H1 (cell line): ENCODE results near the gene MYRF. TPM values are rescaled to one million over a fixed set of nuclear protein-coding genes. Genes with fewer than 3 reads are reported as not detected.

Experiments
- CTCF ChIA-PET: fragments of 300-600 bp; sonication (Branson Sonifier 250); formaldehyde crosslinking; loops from one replicate; lab custom pipeline; 2021; ENCODE audit not compliant: partially characterized antibody; lab: Charles Lee
- POLR2A ChIA-PET: fragments of 300-600 bp; sonication (Branson Sonifier 250); formaldehyde crosslinking; loops from one replicate; lab custom pipeline; 2021; ENCODE audit warnings: inconsistent platforms; ENCODE audit not compliant: partially characterized antibody; lab: Charles Lee
- DNase-seq, 2 experiments: peaks; one replicate each; pipeline versions ENCODE4 v3.0.0 to v3.0.0-alpha.2; 2010 to 2022; ENCODE audit warnings: low spot score in 2 of 2, low read depth in 1 of 2, mixed read lengths in 1 of 2
- FAIRE-seq: peaks from 2 replicates; lab custom pipeline; 2011; peaks lifted over from hg19 to GRCh38; lab: Jason Lieb, UNC
- H2AFZ ChIP-seq: 2 replicates; pipeline ENCODE4 v1.8.1; 2012; ENCODE audit warnings: low read length, inconsistent platforms
- H2AK5ac ChIP-seq: 2 replicates; pipeline ENCODE4 v1.6.1; 2013; ENCODE audit warnings: low read depth, low read length
- H2BK120ac ChIP-seq: replicated peaks from 2 replicates; pipeline ENCODE3; 2013; ENCODE audit warnings: low read depth, low read length, inconsistent platforms
- H2BK12ac ChIP-seq: 2 replicates; pipeline ENCODE4 v1.6.1; 2013; ENCODE audit warnings: low read depth, low read length
- H2BK15ac ChIP-seq: 2 replicates; pipeline ENCODE4 v1.6.1; 2013; ENCODE audit warnings: low read length
- H2BK20ac ChIP-seq: 2 replicates; pipeline ENCODE4 v1.6.1; 2013; ENCODE audit warnings: low read length
- H2BK5ac ChIP-seq: 2 replicates; pipeline ENCODE4 v1.6.1; 2013; ENCODE audit warnings: low read depth, low read length
- H3K14ac ChIP-seq: 2 replicates; pipeline ENCODE4 v1.6.1; 2013; ENCODE audit warnings: inconsistent platforms; ENCODE audit not compliant: insufficient read length
- H3K18ac ChIP-seq: 2 replicates; pipeline ENCODE4 v1.6.1; 2013; ENCODE audit warnings: low read length; ENCODE audit errors: extremely low read depth
- H3K23ac ChIP-seq: 2 replicates; pipeline ENCODE4 v1.6.1; 2013; ENCODE audit warnings: inconsistent platforms; ENCODE audit not compliant: insufficient read length
- H3K23me2 ChIP-seq: 2 replicates; pipeline ENCODE4 v1.6.1; 2013; ENCODE audit warnings: low read depth, low read length
- H3K27ac ChIP-seq: 2 replicates; pipeline ENCODE4 v1.6.1; 2011; ENCODE audit warnings: low read depth, low read length, inconsistent platforms
- H3K27me3 ChIP-seq, 4 experiments: replicated peaks in 1 of 4; 1 replicate in 1 of 4; 2 replicates in 3 of 4; pipeline versions ENCODE4 v1.6.1 to v1.8.1; 2011 to 2013; ENCODE audit warnings: low read length in 3 of 4, mild to moderate bottlenecking in 3 of 4, inconsistent platforms in 2 of 4, mixed read lengths in 2 of 4, moderate library complexity in 1 of 4; ENCODE audit not compliant: control insufficient read depth in 3 of 4, insufficient read depth in 3 of 4; ENCODE audit errors: extremely low read depth in 1 of 4
- H3K36me3 ChIP-seq, 4 experiments: 2 replicates each; pipeline versions ENCODE4 v1.6.1 to v1.8.1; 2011 to 2013; ENCODE audit warnings: mild to moderate bottlenecking in 4 of 4, low read length in 3 of 4, moderate library complexity in 2 of 4, control low read depth in 1 of 4, inconsistent platforms in 1 of 4; ENCODE audit not compliant: insufficient read depth in 4 of 4, control insufficient read depth in 2 of 4
- H3K4ac ChIP-seq: replicated peaks from 2 replicates; pipeline ENCODE3; 2013; ENCODE audit warnings: low read length, low read depth, mixed read lengths, inconsistent platforms; ENCODE audit not compliant: insufficient read length
- H3K4me1 ChIP-seq, 4 experiments: replicated peaks in 1 of 4; 1 replicate in 1 of 4; 2 replicates in 3 of 4; pipeline versions ENCODE4 v1.6.1 to v1.8.1; 2011 to 2013; ENCODE audit warnings: low read length in 3 of 4, inconsistent platforms in 2 of 4, mixed read lengths in 1 of 4; ENCODE audit not compliant: insufficient read depth in 4 of 4, control insufficient read depth in 3 of 4
- H3K4me2 ChIP-seq, 2 experiments: 2 replicates each; pipeline versions ENCODE4 v1.6.1 to v1.8.1; 2011 to 2013; ENCODE audit warnings: low read depth in 2 of 2, low read length in 2 of 2, control low read depth in 1 of 2, inconsistent platforms in 1 of 2, mild to moderate bottlenecking in 1 of 2; ENCODE audit not compliant: insufficient read depth in 1 of 2
- H3K4me3 ChIP-seq, 4 experiments: fragments of 200-600, 300-600 bp in 1 of 4; sonication (generic), shearing (Covaris generic), sonication (Bioruptor Twin) in 1 of 4; 2 replicates each; pipeline versions ENCODE4 v1.5.1 to v1.8.1; 2011 to 2016; ENCODE audit warnings: low read length in 4 of 4, low read depth in 3 of 4, control low read depth in 2 of 4, inconsistent platforms in 2 of 4, mild to moderate bottlenecking in 2 of 4, mixed read lengths in 1 of 4, moderate library complexity in 1 of 4; ENCODE audit not compliant: insufficient read depth in 2 of 4; ENCODE audit errors: extremely low read depth in 1 of 4
- H3K56ac ChIP-seq: replicated peaks from 2 replicates; pipeline ENCODE3; 2013; ENCODE audit warnings: low read depth, mild to moderate bottlenecking, mixed read lengths, low read length, inconsistent platforms; ENCODE audit not compliant: insufficient read length
- H3K79me1 ChIP-seq: 2 replicates; pipeline ENCODE4 v1.6.1; 2013; ENCODE audit warnings: low read depth, low read length, control low read depth
- H3K79me2 ChIP-seq, 2 experiments: 2 replicates each; pipeline versions ENCODE4 v1.6.1 to v1.8.1; 2012 to 2013; ENCODE audit warnings: low read length in 2 of 2, mild to moderate bottlenecking in 2 of 2, inconsistent platforms in 1 of 2; ENCODE audit not compliant: insufficient read depth in 2 of 2, control insufficient read depth in 1 of 2
- H3K9ac ChIP-seq, 4 experiments: replicated peaks in 1 of 4; 1 replicate in 1 of 4; 2 replicates in 3 of 4; pipeline versions ENCODE4 v1.6.1 to v1.8.1; 2011 to 2013; ENCODE audit warnings: low read depth in 3 of 4, low read length in 3 of 4, control low read depth in 2 of 4, mild to moderate bottlenecking in 2 of 4, moderate library complexity in 2 of 4, inconsistent platforms in 1 of 4; ENCODE audit errors: extremely low read depth in 1 of 4
- H3K9me3 ChIP-seq, 2 experiments: 2 replicates each; pipeline versions ENCODE4 v1.6.1 to v1.8.1; 2012 to 2013; ENCODE audit warnings: mild to moderate bottlenecking in 2 of 2, moderate library complexity in 2 of 2, control low read depth in 1 of 2, inconsistent platforms in 1 of 2, low read depth in 1 of 2, low read length in 1 of 2, mixed read lengths in 1 of 2; ENCODE audit not compliant: insufficient read depth in 2 of 2
- H4K20me1 ChIP-seq, 2 experiments: replicated peaks in 1 of 2; 2 replicates each; pipeline versions ENCODE3 to v1.8.1; 2011 to 2013; ENCODE audit warnings: inconsistent platforms in 2 of 2, low read length in 2 of 2, mild to moderate bottlenecking in 1 of 2; ENCODE audit not compliant: insufficient read depth in 2 of 2, control insufficient read depth in 1 of 2
- H4K5ac ChIP-seq: 2 replicates; pipeline ENCODE4 v1.6.1; 2013; ENCODE audit warnings: low read length, low read depth, mixed read lengths, inconsistent platforms; ENCODE audit not compliant: insufficient read length
- H4K8ac ChIP-seq: 2 replicates; pipeline ENCODE4 v1.8.0; 2013; ENCODE audit warnings: mild to moderate bottlenecking, moderate library complexity, low read length, inconsistent platforms; ENCODE audit not compliant: insufficient read depth; ENCODE audit errors: extremely low read depth
- H4K91ac ChIP-seq: replicated peaks from 2 replicates; pipeline ENCODE3; 2013; ENCODE audit warnings: low read length, mixed read lengths, inconsistent platforms; ENCODE audit not compliant: insufficient read length
- ATF2 ChIP-seq: IDR thresholded peaks from 2 replicates; pipeline ENCODE4 v1.6.1; 2012; ENCODE audit warnings: low read length, inconsistent platforms
- CHD1 ChIP-seq: IDR thresholded peaks from 2 replicates; pipeline ENCODE4 v1.6.1; 2012; ENCODE audit warnings: low read depth, low read length, improper control_type of control experiment
- FOSL1 ChIP-seq: IDR thresholded peaks from 2 replicates; pipeline ENCODE4 v1.6.1; 2011; ENCODE audit warnings: mild to moderate bottlenecking, low read depth, low read length, moderate library complexity; ENCODE audit not compliant: insufficient read depth
- GABPA ChIP-seq: IDR thresholded peaks from 2 replicates; pipeline ENCODE4 v1.6.1; 2011; ENCODE audit warnings: mild to moderate bottlenecking, low read length, moderate library complexity, borderline replicate concordance; ENCODE audit not compliant: insufficient read depth
- GTF2F1 ChIP-seq: IDR thresholded peaks from 2 replicates; pipeline ENCODE4 v1.6.1; 2012; ENCODE audit warnings: low read depth, low read length, improper control_type of control experiment, borderline replicate concordance
- JUN ChIP-seq: IDR thresholded peaks from 2 replicates; pipeline ENCODE4 v1.6.1; 2011; ENCODE audit warnings: low read depth, mild to moderate bottlenecking, improper control_type of control experiment, low read length
- NRF1 ChIP-seq: IDR thresholded peaks from 2 replicates; pipeline ENCODE4 v1.6.1; 2011; ENCODE audit warnings: mild to moderate bottlenecking, low read depth, low read length, improper control_type of control experiment
- POU5F1 ChIP-seq: IDR thresholded peaks from 2 replicates; pipeline ENCODE4 v1.6.1; 2011; ENCODE audit warnings: low read depth, mild to moderate bottlenecking, low read length, moderate library complexity
- TAF7 ChIP-seq: optimal IDR thresholded peaks from 2 replicates; pipeline ENCODE3; 2011; ENCODE audit warnings: low read depth, mild to moderate bottlenecking, inconsistent platforms, low read length, moderate library complexity, borderline replicate concordance
- TBP ChIP-seq: IDR thresholded peaks from 2 replicates; pipeline ENCODE4 v1.6.1; 2011; ENCODE audit warnings: low read depth, low read length, improper control_type of control experiment
- WGBS, 2 experiments: shearing (Covaris generic) in 1 of 2; methylation state at CpG; one replicate each; pipeline versions ENCODE4 v1.1.6 to v1.1.7; 2013 to 2015; ENCODE audit warnings: low lambda C conversion rate in 2 of 2, mixed read lengths in 2 of 2, inconsistent platforms in 1 of 2, low coverage in 1 of 2, missing lambda C conversion rate in 1 of 2; ENCODE audit not compliant: insufficient replicate concordance in 2 of 2, insufficient coverage in 1 of 2, insufficient read length in 1 of 2; ENCODE audit errors: extremely low coverage in 1 of 2, missing lambda C conversion rate in 1 of 2; 5-methylcytosine and 5-hydroxymethylcytosine counted together
- polyA plus RNA-seq, 7 experiments: library from polyadenylated mRNA; depleted of rRNA in 3 of 7; stranded (reverse) in 5 of 7; unstranded in 2 of 7; fragments of >200 nt in 5 of 7; fragments of 200-250 nt in 2 of 7; gene quantifications; 1 replicate in 5 of 7; 2 replicates in 1 of 7; 4 replicates in 1 of 7; pipeline versions ENCODE4 v1.2.1 to v1.2.3, GENCODE V29; 2011 to 2013; ENCODE audit warnings: missing spikeins in 2 of 7, mixed read lengths in 2 of 7
- total RNA-seq: library from RNA; stranded (reverse); fragmentation: NEBNext Ultra II Directional; extraction: Animal tissue kit (Norgen Biotek cat#: 25700); gene quantifications from 2 replicates; pipeline ENCODE4 v1.2.1, GENCODE V29; 2021

MYRF gene
- total and polyA plus RNA-seq, 2 of the 8 experiments (the other 6 are each of a cell fraction or from before 2014, with no cell fraction given), result 6.0 to 6.1 TPM

- H4K91ac ChIP-seq, result no peak overlapping the region
- 88% methylated on average over 13 of the region's 13 CpGs; no CpG with 5 or more reads in 1 of the 2 experiments for WGBS, 2 experiments
- H2AK5ac ChIP-seq, result no peak overlapping the region
- H3K56ac ChIP-seq, result no peak overlapping the region
- peaks cover 0 to 3% (median 0%) of the 10 kb centered on the region in 4 experiments; a peak in 2 of 8 replicates for H3K36me3 ChIP-seq
- no peaks in the 10 kb centered on the region for H3K27me3 ChIP-seq
- H2BK5ac ChIP-seq, result no peak overlapping the region
- TF ChIP-seq GTF2F1 (no peak), GABPA (no peak), TAF7 (no peak), ATF2 (no peak), FOSL1 (no peak), CHD1 (no peak), JUN (no peak), NRF1 (no peak), TBP (no peak), POU5F1 (no peak)
- no peaks in the 10 kb centered on the region for H3K4me1 ChIP-seq
- no peak overlapping the region for H2BK12ac ChIP-seq
- POLR2A ChIA-PET, result interaction anchor here (1.4 kb wide), 1 partner anchor 63 kb away, joined by 3 read pairs; the partner anchor contains the start of genes FEN1 and TMEM258
- no peak overlapping the region for H3K14ac ChIP-seq
- H3K18ac ChIP-seq, result no peak overlapping the region
- H3K4me3 ChIP-seq, result no peak overlapping the region
- no peak overlapping the region for H3K23ac ChIP-seq
- DNase-seq, result no peak
- FAIRE-seq, result no peak
- H3K79me2 ChIP-seq, result no peaks in the 10 kb centered on the region
- no peaks in the 10 kb centered on the region for H3K23me2 ChIP-seq
- H3K79me1 ChIP-seq, result no peaks in the 10 kb centered on the region
- H3K4me2 ChIP-seq, result no peak overlapping the region
- no peak overlapping the region for H2BK15ac ChIP-seq
- no peak overlapping the region for H2BK120ac ChIP-seq
- H3K4ac ChIP-seq, result no peak overlapping the region
- H3K9me3 ChIP-seq, result no peaks in the 10 kb centered on the region
- no peak overlapping the region for H2AFZ ChIP-seq
- no peak overlapping the region for H3K9ac ChIP-seq
- no peak overlapping the region for H2BK20ac ChIP-seq
- H3K27ac ChIP-seq, result no peak overlapping the region
- no peak overlapping the region for H4K8ac ChIP-seq
- no peak overlapping the region for H4K5ac ChIP-seq
- peaks cover 0 to 9% of the 10 kb centered on the region in 2 experiments for H4K20me1 ChIP-seq
- CTCF ChIA-PET, result interaction anchor here (0.8 to 1.9 kb wide), 7 partner anchors 11 to 85 kb away, joined by 3 to 8 read pairs (median 4); no protein-coding TSS in a partner anchor
Measured at GRCh38 chr11:61730240-61730994, 22.0 kb upstream of the MYRF start.
